Measurements from ENCODE around the gene NELFE. TPM values are rescaled to one million over a fixed set of nuclear protein-coding genes. Genes with fewer than 3 reads are reported as not detected.

NELFE gene
- total and polyA plus RNA-seq, 2 of the 13 experiments (the other 11 are each of a cell fraction or from before 2014, with no cell fraction given) = 51.3 to 69.8 TPM

GRCh38 chr6:31927242-31927862 lies 31.4 kb downstream of the NELFE start, which contains the start of gene C2 (continued):
- TF ChIP-seq ZNF414 (CRISPR knock-in tag; IDR thresholded peaks at IDR 0.05) = peak; percentile 62; the same call in 1 of the 2 replicates
- TF ChIP-seq PRPF4 (IDR thresholded peaks at IDR 0.05; ENCODE audit: low read depth, low read length, poor library complexity, severe bottlenecking) = no peak
- no peak for TF ChIP-seq KIAA2018 (CRISPR knock-in tag; IDR thresholded peaks at IDR 0.05; ENCODE audit: borderline replicate concordance)
- peak; percentile 79 for TF ChIP-seq SRF (IDR thresholded peaks at IDR 0.05; ENCODE audit: low read depth, low read length)
- no peak for TF ChIP-seq TCF12 (IDR thresholded peaks at IDR 0.05)
- peak; percentile 76; the same call in 1 of the 2 replicates for TF ChIP-seq TCF12 (CRISPR knock-in tag; IDR thresholded peaks at IDR 0.05)
- TF ChIP-seq JUNB (CRISPR knock-in tag; IDR thresholded peaks at IDR 0.05; ENCODE audit: borderline replicate concordance) = no peak; the same call in 1 of the 2 replicates
- TF ChIP-seq PREB (CRISPR knock-in tag; IDR thresholded peaks at IDR 0.05) = no peak
- TF ChIP-seq SNAPC5 (CRISPR knock-in tag; IDR thresholded peaks at IDR 0.05; ENCODE audit: borderline replicate concordance) = peak; percentile 43; the same call in 1 of the 2 replicates
- TF ChIP-seq ZKSCAN8 (CRISPR knock-in tag; IDR thresholded peaks at IDR 0.05; ENCODE audit: borderline replicate concordance) = peak; percentile 86
- TF ChIP-seq ZBTB49 (CRISPR knock-in tag; IDR thresholded peaks at IDR 0.05; ENCODE audit: borderline replicate concordance) = no peak
- TF ChIP-seq ZNF260 (CRISPR knock-in tag; IDR thresholded peaks at IDR 0.05; ENCODE audit: borderline replicate concordance, low read depth) = no peak
- TF ChIP-seq ZBTB46 (CRISPR knock-in tag; IDR thresholded peaks at IDR 0.05; ENCODE audit: borderline replicate concordance) = no peak
